Measurements from ENCODE around the gene TOP2A. TPM values are rescaled to one million over a fixed set of nuclear protein-coding genes. Genes with fewer than 3 reads are reported as not detected.

TOP2A gene
- total and polyA plus RNA-seq, 9 of the 15 experiments (the other 6 are each of a cell fraction or from before 2014, with no cell fraction given): 133 to 347 (median 259) TPM

DNA sequence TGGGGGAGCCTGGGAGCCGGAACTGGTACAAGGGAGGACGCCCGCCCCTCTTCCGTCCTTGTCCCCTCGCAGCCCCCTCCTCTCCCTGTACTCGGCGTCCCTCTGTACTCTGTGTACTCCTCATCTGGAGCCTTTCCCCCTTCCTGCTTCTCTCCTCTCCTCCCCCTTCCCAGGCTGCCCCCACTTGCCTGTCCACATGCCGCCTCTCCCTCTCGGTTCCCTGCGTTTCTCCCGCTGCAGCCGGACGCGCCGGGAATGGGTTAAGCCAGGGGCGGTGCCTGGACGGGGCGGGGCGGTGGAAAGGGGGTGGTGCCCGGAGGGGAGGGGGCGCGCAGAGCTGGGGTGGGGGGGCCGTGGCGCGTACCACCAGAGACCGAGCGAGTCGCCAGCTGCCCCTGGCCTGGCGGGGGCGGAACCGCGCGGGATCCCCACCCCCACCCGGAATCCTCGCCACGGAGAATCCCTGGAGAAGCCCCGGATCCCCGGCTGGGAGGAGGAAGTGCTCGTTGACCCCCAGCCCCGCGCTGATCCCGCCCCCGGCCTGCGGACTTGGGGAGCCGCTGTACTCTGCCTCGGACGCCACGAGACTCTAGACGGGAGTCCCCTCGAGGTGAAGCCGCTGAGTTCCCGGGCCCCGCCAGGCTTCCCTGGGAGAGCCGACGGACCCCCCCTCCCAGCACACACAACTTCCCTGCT, 75.7 kb downstream of the TOP2A start (continued):
- TF ChIP-seq, protein P1, sequence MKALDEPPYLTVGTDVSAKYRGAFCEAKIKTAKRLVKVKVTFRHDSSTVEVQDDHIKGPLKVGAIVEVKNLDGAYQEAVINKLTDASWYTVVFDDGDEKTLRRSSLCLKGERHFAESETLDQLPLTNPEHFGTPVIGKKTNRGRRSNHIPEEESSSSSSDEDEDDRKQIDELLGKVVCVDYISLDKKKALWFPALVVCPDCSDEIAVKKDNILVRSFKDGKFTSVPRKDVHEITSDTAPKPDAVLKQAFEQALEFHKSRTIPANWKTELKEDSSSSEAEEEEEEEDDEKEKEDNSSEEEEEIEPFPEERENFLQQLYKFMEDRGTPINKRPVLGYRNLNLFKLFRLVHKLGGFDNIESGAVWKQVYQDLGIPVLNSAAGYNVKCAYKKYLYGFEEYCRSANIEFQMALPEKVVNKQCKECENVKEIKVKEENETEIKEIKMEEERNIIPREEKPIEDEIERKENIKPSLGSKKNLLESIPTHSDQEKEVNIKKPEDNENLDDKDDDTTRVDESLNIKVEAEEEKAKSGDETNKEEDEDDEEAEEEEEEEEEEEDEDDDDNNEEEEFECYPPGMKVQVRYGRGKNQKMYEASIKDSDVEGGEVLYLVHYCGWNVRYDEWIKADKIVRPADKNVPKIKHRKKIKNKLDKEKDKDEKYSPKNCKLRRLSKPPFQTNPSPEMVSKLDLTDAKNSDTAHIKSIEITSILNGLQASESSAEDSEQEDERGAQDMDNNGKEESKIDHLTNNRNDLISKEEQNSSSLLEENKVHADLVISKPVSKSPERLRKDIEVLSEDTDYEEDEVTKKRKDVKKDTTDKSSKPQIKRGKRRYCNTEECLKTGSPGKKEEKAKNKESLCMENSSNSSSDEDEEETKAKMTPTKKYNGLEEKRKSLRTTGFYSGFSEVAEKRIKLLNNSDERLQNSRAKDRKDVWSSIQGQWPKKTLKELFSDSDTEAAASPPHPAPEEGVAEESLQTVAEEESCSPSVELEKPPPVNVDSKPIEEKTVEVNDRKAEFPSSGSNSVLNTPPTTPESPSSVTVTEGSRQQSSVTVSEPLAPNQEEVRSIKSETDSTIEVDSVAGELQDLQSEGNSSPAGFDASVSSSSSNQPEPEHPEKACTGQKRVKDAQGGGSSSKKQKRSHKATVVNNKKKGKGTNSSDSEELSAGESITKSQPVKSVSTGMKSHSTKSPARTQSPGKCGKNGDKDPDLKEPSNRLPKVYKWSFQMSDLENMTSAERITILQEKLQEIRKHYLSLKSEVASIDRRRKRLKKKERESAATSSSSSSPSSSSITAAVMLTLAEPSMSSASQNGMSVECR (CRISPR knock-in tag; IDR thresholded peaks at IDR 0.05): no peak
- TF ChIP-seq PHF8 (IDR thresholded peaks at IDR 0.05; ENCODE audit: borderline replicate concordance, low read length): peak; percentile 42; the same call in 1 of the 2 replicates
- peak; percentile 86 for TF ChIP-seq NKRF (IDR thresholded peaks at IDR 0.05; ENCODE audit: borderline replicate concordance)
- no peak for TF ChIP-seq TAF9B (IDR thresholded peaks at IDR 0.05; ENCODE audit: partially characterized antibody)
- TF ChIP-seq PYGO2 (tag; IDR thresholded peaks at IDR 0.05): no peak
- TF ChIP-seq TRIM24 (IDR thresholded peaks at IDR 0.05): no peak
- no peak for TF ChIP-seq ZNF24 (IDR thresholded peaks at IDR 0.05)
- no peak for TF ChIP-seq SETDB1 (IDR thresholded peaks at IDR 0.05; ENCODE audit: low read length)
- TF ChIP-seq MITF (IDR thresholded peaks at IDR 0.05): no peak
- 0 out of 2 replicates have a peak, but pooled peaks have one; percentile 22 for TF ChIP-seq ZBTB26 (CRISPR knock-in tag; IDR thresholded peaks at IDR 0.05)
- TF ChIP-seq ZNF224 (CRISPR knock-in tag; IDR thresholded peaks at IDR 0.05): no peak
- TF ChIP-seq, protein P2, sequence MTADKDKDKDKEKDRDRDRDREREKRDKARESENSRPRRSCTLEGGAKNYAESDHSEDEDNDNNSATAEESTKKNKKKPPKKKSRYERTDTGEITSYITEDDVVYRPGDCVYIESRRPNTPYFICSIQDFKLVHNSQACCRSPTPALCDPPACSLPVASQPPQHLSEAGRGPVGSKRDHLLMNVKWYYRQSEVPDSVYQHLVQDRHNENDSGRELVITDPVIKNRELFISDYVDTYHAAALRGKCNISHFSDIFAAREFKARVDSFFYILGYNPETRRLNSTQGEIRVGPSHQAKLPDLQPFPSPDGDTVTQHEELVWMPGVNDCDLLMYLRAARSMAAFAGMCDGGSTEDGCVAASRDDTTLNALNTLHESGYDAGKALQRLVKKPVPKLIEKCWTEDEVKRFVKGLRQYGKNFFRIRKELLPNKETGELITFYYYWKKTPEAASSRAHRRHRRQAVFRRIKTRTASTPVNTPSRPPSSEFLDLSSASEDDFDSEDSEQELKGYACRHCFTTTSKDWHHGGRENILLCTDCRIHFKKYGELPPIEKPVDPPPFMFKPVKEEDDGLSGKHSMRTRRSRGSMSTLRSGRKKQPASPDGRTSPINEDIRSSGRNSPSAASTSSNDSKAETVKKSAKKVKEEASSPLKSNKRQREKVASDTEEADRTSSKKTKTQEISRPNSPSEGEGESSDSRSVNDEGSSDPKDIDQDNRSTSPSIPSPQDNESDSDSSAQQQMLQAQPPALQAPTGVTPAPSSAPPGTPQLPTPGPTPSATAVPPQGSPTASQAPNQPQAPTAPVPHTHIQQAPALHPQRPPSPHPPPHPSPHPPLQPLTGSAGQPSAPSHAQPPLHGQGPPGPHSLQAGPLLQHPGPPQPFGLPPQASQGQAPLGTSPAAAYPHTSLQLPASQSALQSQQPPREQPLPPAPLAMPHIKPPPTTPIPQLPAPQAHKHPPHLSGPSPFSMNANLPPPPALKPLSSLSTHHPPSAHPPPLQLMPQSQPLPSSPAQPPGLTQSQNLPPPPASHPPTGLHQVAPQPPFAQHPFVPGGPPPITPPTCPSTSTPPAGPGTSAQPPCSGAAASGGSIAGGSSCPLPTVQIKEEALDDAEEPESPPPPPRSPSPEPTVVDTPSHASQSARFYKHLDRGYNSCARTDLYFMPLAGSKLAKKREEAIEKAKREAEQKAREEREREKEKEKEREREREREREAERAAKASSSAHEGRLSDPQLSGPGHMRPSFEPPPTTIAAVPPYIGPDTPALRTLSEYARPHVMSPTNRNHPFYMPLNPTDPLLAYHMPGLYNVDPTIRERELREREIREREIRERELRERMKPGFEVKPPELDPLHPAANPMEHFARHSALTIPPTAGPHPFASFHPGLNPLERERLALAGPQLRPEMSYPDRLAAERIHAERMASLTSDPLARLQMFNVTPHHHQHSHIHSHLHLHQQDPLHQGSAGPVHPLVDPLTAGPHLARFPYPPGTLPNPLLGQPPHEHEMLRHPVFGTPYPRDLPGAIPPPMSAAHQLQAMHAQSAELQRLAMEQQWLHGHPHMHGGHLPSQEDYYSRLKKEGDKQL (CRISPR knock-in tag; IDR thresholded peaks at IDR 0.05; ENCODE audit: borderline replicate concordance): no peak
